ENCODE results near the gene KLRF1.
"Not testable (repeated sequence)": the region's sequence is repeated elsewhere in the genome, so short reads cannot be mapped to it uniquely, and the experiment has no call there.

KLRF1 gene

GRCh38 chr12:9872162-9872561 is 44.9 kb downstream of the KLRF1 start:
- peak; percentile 28 for DNase-seq

- no peak for DNase-seq
These were observed 45.5 kb downstream of the KLRF1 start for GRCh38 chr12:9872742-9873141.

DNA sequence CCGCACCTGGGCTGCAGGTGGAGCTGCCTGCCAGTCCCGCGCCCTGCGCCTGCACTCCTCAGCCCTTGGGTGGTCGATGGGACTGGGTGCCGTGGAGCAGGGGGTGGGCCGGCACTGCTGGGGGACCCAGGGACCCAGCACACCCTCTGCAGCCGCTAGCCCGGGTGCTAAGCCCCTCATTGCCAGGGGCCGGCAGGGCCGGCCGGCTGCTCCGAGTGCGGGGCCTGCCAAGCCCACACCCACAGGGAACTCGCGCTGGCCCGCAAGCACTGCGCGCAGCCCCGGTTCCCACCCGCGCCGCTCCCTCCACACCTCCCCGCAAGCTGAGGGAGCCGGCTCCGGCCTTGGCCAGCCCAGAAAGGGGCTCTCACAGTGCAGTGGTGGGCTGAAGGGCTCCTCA is 48.8 kb downstream of the KLRF1 start:
- DNase-seq: not testable (repeated sequence)

DNA sequence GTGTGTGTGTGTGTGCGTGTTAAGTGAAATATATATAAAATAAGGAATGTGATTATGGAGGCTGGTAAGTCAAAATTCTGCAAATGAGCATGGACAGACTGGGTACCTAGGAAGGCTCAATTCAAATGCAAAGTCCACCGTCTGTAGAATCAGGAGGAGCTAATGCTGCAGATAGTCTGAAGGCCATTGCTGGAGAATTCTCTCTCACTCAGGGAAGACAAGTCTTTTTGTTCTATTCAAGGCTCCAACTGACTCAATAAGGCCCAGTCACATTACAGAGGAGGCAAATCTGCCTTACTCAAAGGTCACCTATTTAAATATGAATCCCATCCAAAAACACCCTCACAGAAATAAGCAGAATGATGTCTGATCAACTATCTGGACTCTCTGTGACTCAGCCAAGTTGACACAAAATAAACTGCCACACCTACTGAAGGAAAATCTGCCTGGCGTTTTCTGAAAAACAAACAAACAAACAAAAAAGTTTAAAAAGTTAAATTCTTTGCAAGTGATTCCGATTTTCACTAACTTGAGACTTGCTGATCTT is 53.3 kb downstream of the KLRF1 start:
- no peak for DNase-seq

GRCh38 chr12:9881246-9881645 is 54.0 kb downstream of the KLRF1 start, which contains the start of gene KLRF2:
TSS of gene KLRF2 (plus strand) at chr12:9881489. CDS start at chr12:9881596, 107 bp downstream.
- no peak for DNase-seq

GRCh38 chr12:9881988-9882387 is 54.7 kb downstream of the KLRF1 start:
- DNase-seq: no peak

GRCh38 chr12:9883175-9883574 is 55.9 kb downstream of the KLRF1 start:
- DNase-seq: peak; percentile 29

- DNase-seq: no peak
These were observed 61.5 kb downstream of the KLRF1 start for GRCh38 chr12:9888665-9889273.

Measured in hematopoietic multipotent progenitor cell treated with erythropoietin and hydrocortisone succinate and interleukin-3 and kit ligand, for 4 days (in vitro differentiated cells).